GM18909 (cell line): ENCODE data around the gene RAB6B.

Experiments used
- ATAC-seq: cut with Tn5 transposase; IDR thresholded peaks from one replicate; pipeline ENCODE4 v1.9.1; 2021; ENCODE audit warnings: mild to moderate bottlenecking; ENCODE audit not compliant: unreplicated experiment, poor library complexity

RAB6B gene

GRCh38 chr3:133840055-133840737 is 55.5 kb downstream of the RAB6B start:
- ATAC-seq = no peak

GRCh38 chr3:133838916-133839800 is 56.5 kb downstream of the RAB6B start:
- no peak for ATAC-seq

DNA sequence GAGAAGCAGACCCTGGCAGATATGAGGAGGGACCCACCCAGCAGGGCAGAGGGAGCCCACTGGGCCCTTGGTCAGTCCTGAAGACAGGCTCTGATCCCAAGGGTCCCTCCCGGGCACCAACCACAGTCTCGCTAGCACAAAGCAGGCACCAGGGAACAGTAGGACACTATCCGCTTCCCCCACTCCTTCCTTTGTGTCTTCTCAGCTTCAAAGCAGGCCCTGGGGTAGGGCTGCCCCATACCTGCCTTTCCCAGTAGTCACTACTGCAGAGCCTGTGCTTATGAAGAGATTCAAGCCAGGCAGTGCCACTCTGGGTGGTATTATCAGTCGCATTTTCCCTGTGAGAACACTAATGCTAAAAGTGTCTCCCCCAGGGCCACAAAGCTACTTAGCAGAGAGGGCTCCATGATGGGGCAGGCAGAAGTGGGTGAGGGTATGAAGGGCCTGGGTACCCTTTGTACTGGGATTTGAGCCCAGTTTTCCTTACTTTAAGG is 57.3 kb downstream of the RAB6B start:
- ATAC-seq = no peak

GRCh38 chr3:133837487-133838295 is 58.0 kb downstream of the RAB6B start:
- ATAC-seq = no peak

DNA sequence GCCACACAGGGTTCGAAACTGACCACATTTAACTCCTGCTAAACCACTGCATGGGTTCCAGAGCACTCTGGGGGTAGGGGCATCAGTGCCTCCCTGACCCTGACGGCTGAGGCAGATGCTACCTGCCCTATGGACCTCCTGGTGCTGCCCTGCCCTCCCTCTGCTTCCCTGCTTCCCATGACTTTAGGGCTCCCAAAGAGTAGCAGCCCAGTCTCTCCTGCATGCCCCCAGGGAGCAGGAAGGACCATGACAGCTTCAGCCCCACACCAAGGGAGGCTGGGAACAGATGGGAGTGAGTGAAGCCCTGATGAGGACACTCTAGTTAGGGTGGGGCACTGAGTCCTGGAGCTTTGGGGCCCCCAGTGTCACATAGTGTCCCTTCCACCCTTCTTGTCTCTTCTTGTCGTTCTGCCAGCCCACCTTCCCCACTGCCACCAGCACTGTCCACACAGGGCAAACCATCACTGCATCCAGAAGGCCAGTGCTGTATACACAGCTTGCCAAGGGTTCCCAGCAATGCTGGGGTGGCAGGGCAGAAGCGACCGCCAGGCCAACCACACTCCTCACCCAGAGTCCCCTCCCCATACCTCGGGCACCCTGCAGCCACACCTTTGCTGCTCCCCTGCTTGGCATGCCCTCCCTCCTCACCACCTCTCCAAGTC is 59.1 kb downstream of the RAB6B start:
- no peak for ATAC-seq

- no peak for ATAC-seq
These were observed 59.7 kb downstream of the RAB6B start for GRCh38 chr3:133835961-133836360.

DNA sequence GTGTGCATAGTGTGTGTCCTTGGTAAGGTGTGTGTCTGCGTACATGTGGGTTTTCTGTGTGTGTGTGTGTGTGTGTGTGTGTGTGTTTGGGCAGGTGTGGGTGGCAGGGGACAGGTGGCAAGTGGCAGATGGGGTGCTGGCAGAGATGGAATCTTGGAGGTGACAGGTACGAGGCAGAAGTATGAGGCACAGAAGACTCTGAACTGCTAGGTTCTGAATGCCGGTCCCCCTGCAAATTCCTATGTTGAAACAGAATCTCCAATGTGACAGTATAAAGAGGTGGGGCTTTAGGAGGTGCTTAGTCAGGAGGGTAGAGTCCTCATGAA is 60.3 kb downstream of the RAB6B start:
- ATAC-seq = no peak

GRCh38 chr3:133834621-133835417 is 60.9 kb downstream of the RAB6B start:
- ATAC-seq = no peak

- ATAC-seq = no peak
These were observed 61.6 kb downstream of the RAB6B start for GRCh38 chr3:133833880-133834620.

- ATAC-seq = no peak
These were observed 62.4 kb downstream of the RAB6B start for GRCh38 chr3:133833267-133833666.

GRCh38 chr3:133832802-133833144 is 62.9 kb downstream of the RAB6B start:
- ATAC-seq = no peak

- no peak for ATAC-seq
These were observed 63.5 kb downstream of the RAB6B start for GRCh38 chr3:133831966-133832801.

DNA sequence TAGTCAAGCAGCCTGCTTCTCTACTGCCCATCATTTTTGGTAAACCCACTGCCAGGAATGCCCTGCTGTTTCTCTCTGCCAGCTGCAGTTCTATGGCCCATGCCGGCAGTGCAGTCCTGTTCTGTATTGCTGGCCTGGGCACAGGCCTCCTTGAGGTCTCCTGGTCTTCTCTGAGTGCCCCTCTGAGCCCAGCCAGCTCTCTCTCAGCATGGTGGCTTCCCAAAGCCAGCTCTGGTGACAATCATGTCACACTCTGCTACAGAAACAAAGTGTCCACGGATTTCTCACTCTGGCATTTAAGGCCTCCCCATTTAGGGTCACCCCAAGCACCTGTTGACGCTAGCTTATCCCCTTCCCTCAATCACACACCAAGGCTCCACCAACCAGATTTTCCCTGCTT is 65.6 kb downstream of the RAB6B start:
- no peak for ATAC-seq

GRCh38 chr3:133829310-133829707 is 66.4 kb downstream of the RAB6B start:
- no peak for ATAC-seq

DNA sequence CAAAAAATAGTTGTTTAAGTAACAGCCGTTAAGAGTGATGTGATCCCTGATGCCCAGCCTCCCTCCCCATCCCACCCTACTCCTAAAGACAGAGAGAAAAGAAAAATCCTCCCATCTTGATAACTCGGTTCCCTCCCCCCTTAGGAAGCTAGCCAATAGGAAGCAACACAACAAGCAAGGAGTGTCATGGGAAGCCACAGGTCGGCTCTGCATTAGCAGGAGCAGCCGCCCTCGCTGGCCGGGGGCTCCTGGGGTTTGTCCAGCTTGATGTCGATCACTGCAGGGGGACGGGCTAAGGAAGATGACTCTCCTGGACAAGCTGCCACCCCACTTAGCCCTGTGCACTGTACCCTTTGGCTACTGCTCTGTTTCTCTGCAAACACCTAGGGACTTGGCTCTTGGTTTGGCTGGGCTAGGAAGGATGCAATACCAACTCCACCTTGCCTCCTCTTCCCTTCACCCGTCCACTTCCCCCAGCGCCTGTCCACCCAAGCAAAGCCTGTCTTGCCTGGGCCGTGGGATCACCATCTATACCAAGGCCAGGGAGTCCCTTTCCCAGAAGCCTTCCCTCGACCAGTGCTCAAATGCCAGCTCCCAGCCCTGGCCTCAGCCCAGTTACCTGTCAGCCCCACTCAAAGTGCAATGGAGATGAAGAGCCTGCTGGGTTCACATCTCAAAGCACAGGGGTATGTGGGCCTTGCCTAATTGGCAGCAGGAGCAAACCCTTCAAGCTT is 66.9 kb downstream of the RAB6B start:
- ATAC-seq = no peak

GRCh38 chr3:133827684-133828083 is 68.0 kb downstream of the RAB6B start:
- no peak for ATAC-seq

- ATAC-seq = no peak
These were observed 68.5 kb downstream of the RAB6B start for GRCh38 chr3:133827136-133827535.
